SK-N-SH (cell line): ENCODE measurements around the gene PAPOLB.

Experiments used
- CTCF ChIP-seq: fragments of 200-600 bp; sonication (generic); IDR thresholded peaks from 2 replicates; pipeline ENCODE4 v1.6.1; 2017; ENCODE audit warnings: antibody characterized with exemption, mild to moderate bottlenecking, moderate library complexity
- EZH2phosphoT487 ChIP-seq: fragments of 200-600 bp; sonication (generic); IDR thresholded peaks from 2 replicates; pipeline ENCODE4 v1.6.1; 2017; ENCODE audit warnings: low read depth, mixed run types, mild to moderate bottlenecking, antibody characterized with exemption, moderate library complexity, borderline replicate concordance
- JUND ChIP-seq: IDR thresholded peaks from 2 replicates; pipeline ENCODE4 v1.4.0; 2012
- MEF2A ChIP-seq: IDR thresholded peaks from 2 replicates; pipeline ENCODE4 v1.4.0; 2012; ENCODE audit warnings: low read depth, borderline replicate concordance
- POLR2AphosphoS5 ChIP-seq: IDR thresholded peaks from 2 replicates; pipeline ENCODE4 v1.6.1; 2012; ENCODE audit warnings: low read depth, low read length
- SIN3A ChIP-seq: IDR thresholded peaks from 2 replicates; pipeline ENCODE4 v1.6.1; 2012; ENCODE audit warnings: low read depth, mild to moderate bottlenecking, low read length, moderate library complexity, borderline replicate concordance
- SMC3 ChIP-seq: IDR thresholded peaks from 2 replicates; pipeline ENCODE4 v1.6.1; 2012; ENCODE audit warnings: low read depth, low read length, improper control_type of control experiment
- YY1 ChIP-seq: IDR thresholded peaks from 2 replicates; pipeline ENCODE4 v1.4.0; 2012; ENCODE audit warnings: low read depth, mild to moderate bottlenecking
- TF ChIP-seq, protein P1 (sequence below): IDR thresholded peaks from 2 replicates; pipeline ENCODE4 v1.4.0; 2012; ENCODE audit warnings: low read depth

DNA sequence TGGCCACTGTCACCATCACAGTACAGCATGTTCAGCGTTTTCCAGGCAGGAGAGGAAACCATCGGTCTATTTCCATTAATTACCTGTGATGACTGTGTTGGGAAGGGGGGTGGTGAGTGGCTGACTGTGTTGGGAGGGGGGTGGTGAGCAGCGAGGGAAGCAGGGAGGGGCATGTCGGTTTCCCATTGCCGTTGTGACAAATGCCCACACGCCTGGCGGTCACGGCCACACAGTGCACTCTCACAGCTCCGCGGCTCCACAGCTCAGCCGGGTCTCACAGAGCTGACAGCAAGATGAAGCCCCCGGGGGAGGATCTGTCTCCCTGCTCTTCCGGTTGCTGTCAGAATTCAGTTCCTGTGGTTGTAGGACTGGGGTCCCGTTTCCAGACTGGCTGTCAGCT, 47.4 kb downstream of the PAPOLB start:
- TF ChIP-seq CTCF: no peak
- TF ChIP-seq MEF2A: no peak
- no peak for TF ChIP-seq JUND
- TF ChIP-seq YY1: no peak
- TF ChIP-seq, protein P1, sequence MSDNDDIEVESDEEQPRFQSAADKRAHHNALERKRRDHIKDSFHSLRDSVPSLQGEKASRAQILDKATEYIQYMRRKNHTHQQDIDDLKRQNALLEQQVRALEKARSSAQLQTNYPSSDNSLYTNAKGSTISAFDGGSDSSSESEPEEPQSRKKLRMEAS: no peak
- TF ChIP-seq POLR2AphosphoS5: no peak
- TF ChIP-seq SIN3A: no peak
- TF ChIP-seq SMC3: no peak
- no peak for TF ChIP-seq EZH2phosphoT487
